Measurements from ENCODE around the gene NECAP2.

The NECAP2 gene

GRCh38 chr1:16440470-16441281 is at the start of gene NECAP2:
NECAP2 (plus strand) TSS chr1:16440724; CDS start chr1:16440762, 38 bp downstream.
- Mint-ChIP-seq H3K27ac (peak within 1 kb of the TSS; percentile 99), H3K4me1 (peaks cover 45% of the 10 kb centered on the region), H3K27me3 (no peaks in the 10 kb centered on the region), H3K4me3 (peak within 1 kb of the TSS; percentile 94), H3K9me3 (no peaks in the 10 kb centered on the region), H3K36me3 (peaks cover 4% of the 10 kb centered on the region)

GRCh38 chr1:16391411-16391810 is 49.1 kb upstream of the NECAP2 start:
- no peaks in the 10 kb centered on the region for H3K9me3 Mint-ChIP-seq
- no peaks in the 10 kb centered on the region for H3K27me3 Mint-ChIP-seq
- H3K27ac Mint-ChIP-seq, result peak overlapping the region; percentile 73
- H3K36me3 Mint-ChIP-seq, result no peaks in the 10 kb centered on the region
- H3K4me1 Mint-ChIP-seq, result peaks cover 70% of the 10 kb centered on the region
- no peak overlapping the region for H3K4me3 Mint-ChIP-seq

GRCh38 chr1:16392740-16393569 is 47.6 kb upstream of the NECAP2 start:
- H3K4me3 Mint-ChIP-seq, result no peak overlapping the region
- H3K9me3 Mint-ChIP-seq, result no peaks in the 10 kb centered on the region
- H3K36me3 Mint-ChIP-seq, result no peaks in the 10 kb centered on the region
- peaks cover 57% of the 10 kb centered on the region for H3K4me1 Mint-ChIP-seq
- peak overlapping the region; percentile 85 for H3K27ac Mint-ChIP-seq
- H3K27me3 Mint-ChIP-seq, result no peaks in the 10 kb centered on the region

GRCh38 chr1:16393570-16394521 is 46.7 kb upstream of the NECAP2 start:
- H3K36me3 Mint-ChIP-seq, result no peaks in the 10 kb centered on the region

GRCh38 chr1:16394977-16395376 is 45.5 kb upstream of the NECAP2 start:
- Mint-ChIP-seq H3K27me3 (no peaks in the 10 kb centered on the region), H3K4me1 (peaks cover 44% of the 10 kb centered on the region), H3K27ac (no peak overlapping the region), H3K4me3 (no peak overlapping the region), H3K9me3 (no peaks in the 10 kb centered on the region), H3K36me3 (no peaks in the 10 kb centered on the region)

More at GRCh38 chr1:16393570-16394521, 46.7 kb upstream of the NECAP2 start:
- no peak overlapping the region for H3K4me3 Mint-ChIP-seq
- no peaks in the 10 kb centered on the region for H3K27me3 Mint-ChIP-seq
- H3K4me1 Mint-ChIP-seq, result peaks cover 50% of the 10 kb centered on the region
- H3K9me3 Mint-ChIP-seq, result no peaks in the 10 kb centered on the region
- peak overlapping the region; percentile 79 for H3K27ac Mint-ChIP-seq

- no peaks in the 10 kb centered on the region for H3K9me3 Mint-ChIP-seq
- H3K4me3 Mint-ChIP-seq, result no peak overlapping the region
- H3K36me3 Mint-ChIP-seq, result no peaks in the 10 kb centered on the region
- H3K27me3 Mint-ChIP-seq, result no peaks in the 10 kb centered on the region
- H3K27ac Mint-ChIP-seq, result peak overlapping the region; percentile 17
- H3K4me1 Mint-ChIP-seq, result peaks cover 27% of the 10 kb centered on the region
These were observed 43.9 kb upstream of the NECAP2 start for GRCh38 chr1:16396591-16396990.

GRCh38 chr1:16397120-16397519 is 43.4 kb upstream of the NECAP2 start:
- no peaks in the 10 kb centered on the region for H3K27me3 Mint-ChIP-seq
- no peak overlapping the region for H3K27ac Mint-ChIP-seq
- H3K36me3 Mint-ChIP-seq, result no peaks in the 10 kb centered on the region
- no peaks in the 10 kb centered on the region for H3K9me3 Mint-ChIP-seq
- H3K4me3 Mint-ChIP-seq, result no peak overlapping the region
- peaks cover 22% of the 10 kb centered on the region for H3K4me1 Mint-ChIP-seq

- H3K9me3 Mint-ChIP-seq, result no peaks in the 10 kb centered on the region
- H3K27me3 Mint-ChIP-seq, result no peaks in the 10 kb centered on the region
- no peak overlapping the region for H3K4me3 Mint-ChIP-seq
- H3K36me3 Mint-ChIP-seq, result no peaks in the 10 kb centered on the region
- no peak overlapping the region for H3K27ac Mint-ChIP-seq
- peaks cover 9% of the 10 kb centered on the region for H3K4me1 Mint-ChIP-seq
These were observed 42.1 kb upstream of the NECAP2 start for GRCh38 chr1:16398371-16398953.

- Mint-ChIP-seq H3K27me3 (no peaks in the 10 kb centered on the region), H3K4me3 (no peak overlapping the region), H3K9me3 (no peaks in the 10 kb centered on the region), H3K27ac (peak overlapping the region; percentile 47), H3K4me1 (no peaks in the 10 kb centered on the region), H3K36me3 (no peaks in the 10 kb centered on the region)
These were observed 37.8 kb upstream of the NECAP2 start for GRCh38 chr1:16402742-16403141.

- Mint-ChIP-seq H3K27ac (no peak overlapping the region), H3K4me3 (no peak overlapping the region), H3K36me3 (no peaks in the 10 kb centered on the region), H3K9me3 (no peaks in the 10 kb centered on the region), H3K4me1 (no peaks in the 10 kb centered on the region), H3K27me3 (no peaks in the 10 kb centered on the region)
These were observed 35.1 kb upstream of the NECAP2 start for GRCh38 chr1:16405441-16405840.

GRCh38 chr1:16406868-16407267 is 33.7 kb upstream of the NECAP2 start:
- no peaks in the 10 kb centered on the region for H3K9me3 Mint-ChIP-seq
- H3K4me3 Mint-ChIP-seq, result no peak overlapping the region
- no peak overlapping the region for H3K27ac Mint-ChIP-seq
- H3K27me3 Mint-ChIP-seq, result no peaks in the 10 kb centered on the region
- H3K4me1 Mint-ChIP-seq, result no peaks in the 10 kb centered on the region
- H3K36me3 Mint-ChIP-seq, result no peaks in the 10 kb centered on the region

GRCh38 chr1:16409536-16410152 is 30.9 kb upstream of the NECAP2 start:
- Mint-ChIP-seq H3K27ac (no peak overlapping the region), H3K4me1 (no peaks in the 10 kb centered on the region), H3K9me3 (no peaks in the 10 kb centered on the region), H3K27me3 (no peaks in the 10 kb centered on the region), H3K4me3 (no peak overlapping the region), H3K36me3 (no peaks in the 10 kb centered on the region)

GRCh38 chr1:16410803-16411202 is 29.7 kb upstream of the NECAP2 start:
- H3K27me3 Mint-ChIP-seq, result no peaks in the 10 kb centered on the region
- no peak overlapping the region for H3K4me3 Mint-ChIP-seq
- H3K4me1 Mint-ChIP-seq, result no peaks in the 10 kb centered on the region
- no peaks in the 10 kb centered on the region for H3K36me3 Mint-ChIP-seq
- no peak overlapping the region for H3K27ac Mint-ChIP-seq
- H3K9me3 Mint-ChIP-seq, result no peaks in the 10 kb centered on the region

GRCh38 chr1:16413191-16413590 is 27.3 kb upstream of the NECAP2 start:
- Mint-ChIP-seq H3K9me3 (no peaks in the 10 kb centered on the region), H3K27ac (no peak overlapping the region), H3K4me3 (no peak overlapping the region), H3K4me1 (no peaks in the 10 kb centered on the region), H3K36me3 (no peaks in the 10 kb centered on the region), H3K27me3 (no peaks in the 10 kb centered on the region)
